ENCODE measurements around the gene PTMS. TPM values are rescaled to one million over a fixed set of nuclear protein-coding genes. Genes with fewer than 3 reads are reported as not detected.

Gene PTMS
- total and polyA plus RNA-seq, 7 donors: 65.4 to 104 (median 82.6) TPM

GRCh38 chr12:6750506-6750905 lies 15.7 kb upstream of the PTMS start:
- Histone ChIP-seq H3K4me3 (no peak overlapping the region), H3K27me3 (ENCODE audit: insufficient read depth in 3 of 3, low read length in 2 of 3) (no peaks in the 10 kb centered on the region), H3K27ac (no peak overlapping the region), H3K9me3 (no peaks in the 10 kb centered on the region), H3K4me1 (peaks cover 15% of the 10 kb centered on the region), H3K36me3 (ENCODE audit: insufficient read depth in 1 of 2, low read depth in 1 of 2) (peaks cover 11 to 62% of the 10 kb centered on the region in 2 donors)
- intact Hi-C loops (cut with DNase I): loop anchor here (5.0 to 10.0 kb wide), 2 partner anchors 74 to 77 kb away; partner anchors contain the start of genes P3H3 (in 2 of the 2) and GPR162 (in 1 of the 2)
- DNase-seq (no peak), ATAC-seq (no peak)
- WGBS, 3 donors: 87 to 91% (median 90%) methylated on average over 4 of the region's 4 CpGs
- TF ChIP-seq CTCF (IDR thresholded peaks at IDR 0.05): no peak

- no peaks in the 10 kb centered on the region for H3K9me3 ChIP-seq
- DNase-seq: no peak
- intact Hi-C loops (cut with DNase I): loop anchor here (5.0 to 10.0 kb wide), 2 partner anchors 73 to 76 kb away; partner anchors contain the start of genes P3H3 (in 2 of the 2) and GPR162 (in 1 of the 2)
- H3K36me3 ChIP-seq (ENCODE audit: insufficient read depth in 1 of 2, low read depth in 1 of 2): peaks cover 11 to 53% of the 10 kb centered on the region in 2 donors
- peak overlapping the region; percentile 99 for H3K4me3 ChIP-seq
- no peaks in the 10 kb centered on the region for H3K27me3 ChIP-seq (ENCODE audit: insufficient read depth in 3 of 3, low read length in 2 of 3)
- 74 to 85% (median 75%) methylated on average over 7 of the region's 7 CpGs for WGBS, 3 donors
- H3K27ac ChIP-seq: no peak overlapping the region
- ATAC-seq: no peak
- TF ChIP-seq CTCF (IDR thresholded peaks at IDR 0.05): no peak
- H3K4me1 ChIP-seq: peaks cover 15% of the 10 kb centered on the region
These were observed 14.4 kb upstream of the PTMS start for GRCh38 chr12:6751767-6752166.

GRCh38 chr12:6752167-6752920 lies 13.8 kb upstream of the PTMS start:
- peaks cover 11 to 48% of the 10 kb centered on the region in 2 donors for H3K36me3 ChIP-seq (ENCODE audit: insufficient read depth in 1 of 2, low read depth in 1 of 2)
- 4 to 6% (median 5%) methylated on average over 21 to 24 of the region's 24 CpGs for WGBS, 3 donors

GRCh38 chr12:6752921-6753771 lies 13.0 kb upstream of the PTMS start, which contains the start of gene MLF2:
TSS of gene MLF2 (minus strand) at chr12:6753141. CDS start at chr12:6752334, 807 bp downstream.
- peak; percentile 95 to 97 (median 96) for ATAC-seq
- intact Hi-C loops (cut with DNase I): loop anchor here (1.0 to 10.0 kb wide), 5 partner anchors 13 to 74 kb away; partner anchors contain the start of genes P3H3 (in 2 of the 2), GPR162 (in 1 of the 2) and PTMS (in 1 of the 2)
- peak; percentile 91 for TF ChIP-seq CTCF (IDR thresholded peaks at IDR 0.05)
- peaks cover 12% of the 10 kb centered on the region for H3K4me1 ChIP-seq
- peak; percentile 98 to 99 for DNase-seq
- WGBS, 3 donors: 0% methylated on average over 53 to 62 of the region's 62 CpGs
- H3K27ac ChIP-seq: peak within 1 kb of the TSS; percentile 99
- H3K9me3 ChIP-seq: no peaks in the 10 kb centered on the region
- H3K36me3 ChIP-seq (ENCODE audit: insufficient read depth in 1 of 2, low read depth in 1 of 2): peaks cover 11 to 40% of the 10 kb centered on the region in 2 donors
- H3K27me3 ChIP-seq (ENCODE audit: insufficient read depth in 3 of 3, low read length in 2 of 3): no peaks in the 10 kb centered on the region
- peak within 1 kb of the TSS; percentile 99 for H3K4me3 ChIP-seq

More at GRCh38 chr12:6752167-6752920, 13.8 kb upstream of the PTMS start:
- Histone ChIP-seq H3K27me3 (ENCODE audit: insufficient read depth in 3 of 3, low read length in 2 of 3) (no peaks in the 10 kb centered on the region), H3K4me3 (peak overlapping the region; percentile 99), H3K27ac (peak overlapping the region; percentile 99), H3K9me3 (no peaks in the 10 kb centered on the region), H3K4me1 (peaks cover 12% of the 10 kb centered on the region)
- no peak for DNase-seq
- peak; percentile 16 for TF ChIP-seq CTCF (IDR thresholded peaks at IDR 0.05)
- intact Hi-C loops (cut with DNase I): loop anchor here (5.0 to 10.0 kb wide), 2 partner anchors 72 to 75 kb away; partner anchors contain the start of genes P3H3 (in 2 of the 2) and GPR162 (in 1 of the 2)
- ATAC-seq: no peak

Measured in psoas muscle (tissue), 8 donors.